GM12891 (cell line): ENCODE data around the gene NGDN.

Experiments used
- PAX5 ChIP-seq: IDR thresholded peaks from 2 replicates; pipeline ENCODE4 v1.6.1; 2011; ENCODE audit warnings: low read length, moderate library complexity, mild to moderate bottlenecking; ENCODE audit not compliant: insufficient read depth, severe bottlenecking
- POLR2A ChIP-seq: IDR thresholded peaks from 2 replicates; pipeline ENCODE4 v1.6.1; 2011; ENCODE audit warnings: low read depth, low read length, control low read depth
- POLR2AphosphoS5 ChIP-seq: IDR thresholded peaks from 2 replicates; pipeline ENCODE4 v1.6.1; 2011; ENCODE audit warnings: low read depth, low read length, control low read depth
- POU2F2 ChIP-seq: IDR thresholded peaks from 2 replicates; pipeline ENCODE4 v1.6.1; 2011; ENCODE audit warnings: low read depth, mild to moderate bottlenecking, control low read depth, low read length, moderate library complexity
- SPI1 ChIP-seq: IDR thresholded peaks from 2 replicates; pipeline ENCODE4 v1.6.1; 2011; ENCODE audit warnings: low read depth, low read length, control low read depth
- TAF1 ChIP-seq: IDR thresholded peaks from 2 replicates; pipeline ENCODE4 v1.6.1; 2011; ENCODE audit warnings: low read depth, low read length, control low read depth

DNA sequence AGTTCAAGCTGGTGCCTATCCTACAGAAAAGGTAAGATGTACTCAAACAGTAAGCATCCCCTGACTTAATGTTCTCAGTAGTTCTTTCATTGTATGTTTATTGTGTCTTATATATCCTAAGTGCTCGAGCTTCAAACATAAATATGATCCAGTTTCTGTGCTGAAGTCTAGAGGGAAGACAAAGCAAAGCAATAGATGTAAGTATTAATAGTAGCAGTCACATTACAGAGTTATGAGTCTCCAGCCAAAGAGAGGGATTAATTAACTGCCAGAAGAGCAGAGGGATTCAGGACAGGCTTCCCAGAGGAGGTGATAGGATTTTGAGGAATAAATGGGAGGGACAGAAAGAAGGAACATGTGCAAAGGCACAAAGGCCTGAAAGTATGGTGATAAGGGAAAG lies 1.4 kb downstream of the NGDN start:
- TF ChIP-seq POLR2AphosphoS5 (no peak), POLR2A (no peak), PAX5 (no peak), TAF1 (no peak), SPI1 (no peak), POU2F2 (no peak)
